Aortic smooth muscle cell (primary cell): ENCODE measurements around the gene ASAH2. TPM values are rescaled to one million over a fixed set of nuclear protein-coding genes. Genes with fewer than 3 reads are reported as not detected.

Experiments used
- total RNA-seq: library from RNA; depleted of rRNA; stranded (reverse); fragments of >200 nt; gene quantifications from 2 replicates; pipeline ENCODE4 v1.2.3, GENCODE V29; 2014

ASAH2 gene
- 0.25 and 0.26 TPM in 2 replicates for total RNA-seq

GRCh38 chr10:50251394-50251793, at the start of gene ASAH2:
Gene ASAH2, minus strand, starts transcription at chr10:50251516. Its CDS starts 2,906 bp downstream, at chr10:50248610.

Other genes with a start within 250 kb of the ASAH2 start
- gene WASHC2A, start 183.6 kb downstream of the ASAH2 start, total RNA-seq = 72.0 and 83.3 TPM in 2 replicates